Ecto neural progenitor cell (in vitro differentiated cells): Measurements from ENCODE around the gene USH1G.

ENCODE experiments used
- DNase-seq: peaks from one replicate; pipeline ENCODE4 v3.0.0-alpha.2; 2018; ENCODE audit warnings: low spot score

Gene USH1G

GRCh38 chr17:74903034-74903433 is 20.0 kb downstream of the USH1G start:
- DNase-seq, result no peak

GRCh38 chr17:74901353-74902135 is 21.5 kb downstream of the USH1G start:
- DNase-seq, result peak; percentile 45

- DNase-seq, result no peak
Observed at GRCh38 chr17:74900208-74900607, 22.8 kb downstream of the USH1G start.

GRCh38 chr17:74898376-74898946 is 24.6 kb downstream of the USH1G start:
- no peak for DNase-seq

- DNase-seq, result no peak
Observed at GRCh38 chr17:74893936-74894671, 29.0 kb downstream of the USH1G start.

GRCh38 chr17:74892974-74893911 is 29.8 kb downstream of the USH1G start, which contains the start of gene FADS6:
Gene FADS6, minus strand, starts transcription at chr17:74893633. Its CDS starts 38 bp downstream, at chr17:74893595.
- DNase-seq, result no peak

- no peak for DNase-seq
Observed at GRCh38 chr17:74892013-74892841, 30.8 kb downstream of the USH1G start.

- DNase-seq, result no peak
Observed at GRCh38 chr17:74890554-74890953, 32.5 kb downstream of the USH1G start.

GRCh38 chr17:74888469-74888868 is 34.6 kb downstream of the USH1G start:
- DNase-seq, result peak; percentile 55

GRCh38 chr17:74883241-74883745 is 39.8 kb downstream of the USH1G start:
- DNase-seq, result no peak

- no peak for DNase-seq
Observed at GRCh38 chr17:74882517-74883240, 40.4 kb downstream of the USH1G start.

- DNase-seq, result no peak
Observed at GRCh38 chr17:74881073-74881472, 42.0 kb downstream of the USH1G start.

- no peak for DNase-seq
Observed at GRCh38 chr17:74879308-74879707, 43.7 kb downstream of the USH1G start.

GRCh38 chr17:74878658-74879057 is 44.4 kb downstream of the USH1G start:
- no peak for DNase-seq

- DNase-seq, result no peak
Observed at GRCh38 chr17:74877592-74878548, 45.2 kb downstream of the USH1G start.

- DNase-seq, result no peak
Observed at GRCh38 chr17:74875977-74876593, 47.0 kb downstream of the USH1G start.

- DNase-seq, result no peak
Observed at GRCh38 chr17:74875155-74875976, 47.7 kb downstream of the USH1G start.
